GM18858 (cell line): ENCODE results near the gene HSPB7.
"Not testable (repeated sequence)": the region's sequence is repeated elsewhere in the genome, so short reads cannot be mapped to it uniquely, and the experiment has no call there.

Experiments
- ATAC-seq: cut with Tn5 transposase; IDR thresholded peaks from one replicate; pipeline ENCODE4 v1.9.1; 2021; ENCODE audit not compliant: unreplicated experiment

The HSPB7 gene

GRCh38 chr1:15983275-15983674, 34.6 kb downstream of the HSPB7 start:
- no peak for ATAC-seq

DNA sequence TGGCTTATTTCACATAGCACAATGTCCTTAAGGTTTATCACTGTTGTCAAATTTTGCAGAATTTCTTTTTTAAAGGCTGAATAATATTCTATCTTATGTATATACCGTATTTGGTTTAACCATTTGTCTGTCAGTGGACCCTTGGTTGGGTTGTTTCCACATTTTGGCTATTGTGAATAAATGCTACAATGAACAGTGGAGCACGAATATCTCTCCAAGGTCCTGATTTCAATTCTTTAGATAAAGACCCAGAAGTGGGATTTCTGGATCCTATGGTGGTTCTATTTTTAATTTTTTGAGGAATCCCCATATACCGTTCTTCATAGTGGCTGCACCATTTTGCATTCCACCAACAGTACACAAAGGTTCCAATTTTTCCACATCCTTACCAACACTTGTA, 36.2 kb downstream of the HSPB7 start:
- ATAC-seq, result no peak

DNA sequence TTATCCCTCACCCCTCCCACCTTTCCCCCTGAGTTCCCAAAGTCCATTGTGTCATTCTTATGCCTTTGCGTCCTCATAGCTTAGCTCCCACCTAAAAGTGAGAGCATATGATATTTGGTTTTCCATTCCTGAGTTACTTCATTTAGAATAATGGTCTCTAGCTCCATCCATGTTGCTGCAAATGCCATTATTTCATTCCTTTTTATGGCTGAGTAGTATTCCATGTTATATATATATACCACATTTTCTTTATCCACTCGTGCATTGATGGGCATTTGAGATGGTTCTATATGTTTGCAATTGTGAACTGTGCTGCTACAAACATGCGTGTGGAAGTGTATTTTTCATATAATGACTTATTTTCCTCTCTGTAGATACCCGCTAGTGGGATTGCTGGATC, 39.9 kb downstream of the HSPB7 start:
- ATAC-seq, result not testable (repeated sequence)

- peak; percentile 58 for ATAC-seq
Measured at GRCh38 chr1:15975805-15976680, 41.8 kb downstream of the HSPB7 start, which contains the start of gene ZBTB17. Gene ZBTB17, minus strand, starts transcription at chr1:15976101. Its CDS starts 27,606 bp downstream, at chr1:15948495.

DNA sequence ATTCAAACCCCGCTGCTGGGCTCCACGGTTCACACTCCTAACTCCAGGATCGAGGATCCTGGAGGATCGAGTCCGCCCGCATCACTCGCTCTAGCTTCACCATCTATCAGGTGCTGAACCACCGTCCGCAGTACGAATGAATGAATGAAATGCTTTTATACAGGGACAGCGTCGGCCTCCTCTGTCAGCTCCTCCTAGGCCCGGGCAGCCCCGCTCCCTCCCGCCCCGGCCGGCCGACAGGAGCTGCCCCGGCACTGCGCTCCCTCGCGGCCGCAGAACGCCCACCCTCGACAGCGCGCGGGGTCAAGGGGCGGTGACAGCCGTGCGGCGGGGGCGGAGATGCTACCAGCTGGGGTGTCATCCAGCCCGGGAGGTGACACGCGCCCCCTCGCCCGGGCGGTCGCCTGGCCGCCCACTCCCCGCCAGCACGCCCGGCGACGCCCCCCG, 42.5 kb downstream of the HSPB7 start:
- ATAC-seq, result peak; percentile 27

DNA sequence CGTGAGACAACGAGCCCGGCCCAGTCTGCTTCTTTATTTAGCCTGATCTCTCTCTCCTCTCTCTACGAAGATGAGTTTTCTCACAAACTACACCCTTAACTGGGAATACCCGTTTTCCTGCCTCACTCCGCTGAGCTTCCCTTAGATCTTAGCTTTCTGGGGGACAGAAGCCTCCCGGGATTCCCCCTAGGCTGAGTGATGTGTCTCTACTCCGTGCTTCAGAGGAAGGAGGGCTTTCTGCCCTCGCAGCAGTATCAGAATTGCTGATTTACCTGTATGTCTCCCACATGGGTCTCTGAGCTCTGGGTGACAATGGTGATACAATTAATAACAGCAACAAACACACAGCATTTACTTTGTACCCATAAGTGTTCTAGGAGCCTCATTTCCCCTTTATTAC, 43.0 kb downstream of the HSPB7 start:
- ATAC-seq, result no peak

DNA sequence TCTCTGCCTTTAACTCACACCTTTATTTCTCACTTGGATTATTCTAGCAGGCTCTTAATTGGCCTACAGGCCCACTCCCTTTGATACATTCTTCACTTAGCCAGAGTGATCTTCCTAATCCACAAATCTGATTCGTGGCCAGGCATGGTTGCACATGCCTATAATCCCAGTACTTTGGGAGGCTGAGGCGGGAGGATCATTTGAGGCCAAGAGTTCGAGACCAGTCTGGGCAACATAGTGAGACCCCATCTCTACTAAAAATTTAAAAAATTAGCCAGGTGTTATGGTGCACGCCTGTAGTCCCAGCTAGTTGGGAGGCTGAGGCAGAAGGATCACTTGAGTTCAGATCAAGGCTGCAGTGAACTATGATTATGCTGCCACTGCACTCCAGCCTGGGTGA, 44.1 kb downstream of the HSPB7 start:
- ATAC-seq, result no peak

GRCh38 chr1:15972409-15972808, 45.4 kb downstream of the HSPB7 start:
- ATAC-seq, result no peak

GRCh38 chr1:15970911-15971310, 46.9 kb downstream of the HSPB7 start:
- no peak for ATAC-seq

DNA sequence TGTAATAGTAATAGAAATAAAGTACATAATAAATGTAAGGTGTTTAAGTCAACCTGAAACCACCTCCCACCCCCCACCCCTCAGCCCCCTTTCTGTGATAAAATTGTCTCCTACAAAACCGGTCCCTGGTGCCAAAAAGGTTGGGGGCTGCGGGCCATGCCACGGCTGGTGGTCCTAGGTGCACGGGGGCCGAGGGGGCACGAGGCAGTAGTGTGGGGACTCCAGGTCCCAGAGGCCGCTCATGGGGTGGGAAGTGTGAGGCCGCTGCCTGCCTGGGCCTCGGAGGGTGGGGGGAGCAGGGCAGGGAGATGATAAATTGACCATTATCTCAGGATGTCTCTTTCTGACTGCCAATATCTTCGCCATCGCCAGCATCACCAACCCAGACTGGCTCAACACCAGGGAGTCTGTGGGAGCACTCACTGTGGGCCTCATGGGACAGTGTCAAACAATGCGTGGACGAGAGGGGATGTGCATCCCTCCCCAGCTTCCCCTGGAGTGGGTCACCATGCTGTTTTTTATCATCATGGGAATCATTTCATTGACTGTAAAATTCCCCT, 48.4 kb downstream of the HSPB7 start:
- no peak for ATAC-seq

DNA sequence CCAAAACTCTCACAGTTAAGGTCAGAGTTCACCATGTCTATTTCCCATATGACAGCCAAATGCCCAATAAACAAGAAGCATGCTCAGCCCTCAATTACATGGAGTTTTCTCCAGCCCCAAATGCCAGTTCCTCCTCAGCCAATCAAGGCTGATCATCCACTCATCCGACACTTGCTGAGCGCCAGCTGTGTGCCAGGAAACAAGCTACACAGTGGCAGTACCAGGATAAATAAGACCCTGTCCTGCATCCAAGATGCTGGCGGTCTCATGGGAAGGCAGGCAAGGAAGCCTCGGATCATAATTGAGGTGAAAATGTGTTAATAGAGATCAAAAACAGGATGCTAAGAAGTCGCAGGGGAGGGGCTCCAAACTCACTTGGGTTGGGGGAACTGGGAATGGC, 49.7 kb downstream of the HSPB7 start:
- ATAC-seq, result no peak

GRCh38 chr1:15966956-15967344, 50.9 kb downstream of the HSPB7 start:
- no peak for ATAC-seq

DNA sequence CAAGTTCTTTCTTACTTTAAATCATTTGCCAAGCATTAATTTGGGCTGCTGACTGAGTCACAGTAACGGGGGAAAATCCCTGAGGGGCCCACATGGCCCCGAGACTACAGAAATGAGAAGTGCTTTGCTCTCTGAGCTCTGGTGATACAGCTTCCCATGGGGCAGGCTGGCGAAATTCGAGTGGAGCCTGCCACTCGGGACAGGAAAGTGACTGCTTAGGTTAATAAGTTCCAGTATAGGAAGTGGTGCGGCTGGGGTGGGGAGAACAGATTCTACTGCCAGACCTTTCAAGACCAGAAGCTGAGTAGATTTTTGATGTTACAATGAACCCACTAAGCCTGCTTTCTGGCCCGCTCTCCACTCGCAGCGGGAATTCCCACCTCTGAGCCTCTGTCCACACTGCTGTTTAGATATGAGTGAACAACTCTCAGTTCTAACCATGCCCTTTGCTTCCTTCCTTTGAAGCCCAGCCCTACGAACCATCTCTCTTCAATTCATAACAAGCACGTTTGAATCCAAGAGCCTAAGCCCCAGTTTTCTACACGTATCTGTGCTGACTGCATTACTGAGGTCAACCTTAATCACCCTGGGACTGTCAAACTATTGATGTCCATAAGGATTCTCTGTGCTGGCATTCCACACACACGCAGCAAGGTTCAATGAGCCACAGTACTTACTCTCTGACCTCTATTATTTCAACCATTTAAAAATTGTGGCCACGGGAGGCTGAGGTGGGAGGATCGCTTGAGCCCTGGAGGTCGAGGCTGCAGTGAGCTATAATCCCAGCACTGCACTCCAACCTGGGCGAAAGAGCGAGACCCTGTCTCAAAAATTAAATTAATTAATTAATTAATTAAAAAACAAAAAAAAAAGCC, 51.5 kb downstream of the HSPB7 start:
- peak; percentile 50 for ATAC-seq

DNA sequence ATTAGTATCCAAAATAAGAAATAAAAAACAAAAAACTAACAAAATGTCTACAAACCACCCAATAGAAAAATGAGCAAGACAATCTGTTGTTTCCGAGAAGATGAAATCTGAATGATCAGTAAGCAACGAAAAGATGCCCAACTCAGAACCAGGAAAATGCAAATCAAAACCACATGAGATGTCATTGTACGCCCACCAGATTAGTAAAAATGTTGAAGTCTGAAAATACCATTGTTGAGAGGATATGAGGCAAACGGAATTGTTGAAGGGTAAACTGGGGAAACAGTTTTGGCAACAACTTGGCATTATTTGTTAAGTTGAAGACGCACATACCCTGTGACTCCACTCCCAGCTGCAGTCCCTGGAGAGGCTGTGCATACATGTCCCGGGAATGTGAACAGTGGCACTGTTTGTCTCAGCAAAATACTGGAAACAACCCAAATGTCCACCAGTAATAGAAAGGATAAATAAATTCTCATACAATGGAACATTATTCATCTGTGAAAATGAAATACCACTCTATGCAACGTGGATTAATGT, 52.5 kb downstream of the HSPB7 start:
- no peak for ATAC-seq
